ENCODE results near the gene CFAP61.

Gene CFAP61

DNA sequence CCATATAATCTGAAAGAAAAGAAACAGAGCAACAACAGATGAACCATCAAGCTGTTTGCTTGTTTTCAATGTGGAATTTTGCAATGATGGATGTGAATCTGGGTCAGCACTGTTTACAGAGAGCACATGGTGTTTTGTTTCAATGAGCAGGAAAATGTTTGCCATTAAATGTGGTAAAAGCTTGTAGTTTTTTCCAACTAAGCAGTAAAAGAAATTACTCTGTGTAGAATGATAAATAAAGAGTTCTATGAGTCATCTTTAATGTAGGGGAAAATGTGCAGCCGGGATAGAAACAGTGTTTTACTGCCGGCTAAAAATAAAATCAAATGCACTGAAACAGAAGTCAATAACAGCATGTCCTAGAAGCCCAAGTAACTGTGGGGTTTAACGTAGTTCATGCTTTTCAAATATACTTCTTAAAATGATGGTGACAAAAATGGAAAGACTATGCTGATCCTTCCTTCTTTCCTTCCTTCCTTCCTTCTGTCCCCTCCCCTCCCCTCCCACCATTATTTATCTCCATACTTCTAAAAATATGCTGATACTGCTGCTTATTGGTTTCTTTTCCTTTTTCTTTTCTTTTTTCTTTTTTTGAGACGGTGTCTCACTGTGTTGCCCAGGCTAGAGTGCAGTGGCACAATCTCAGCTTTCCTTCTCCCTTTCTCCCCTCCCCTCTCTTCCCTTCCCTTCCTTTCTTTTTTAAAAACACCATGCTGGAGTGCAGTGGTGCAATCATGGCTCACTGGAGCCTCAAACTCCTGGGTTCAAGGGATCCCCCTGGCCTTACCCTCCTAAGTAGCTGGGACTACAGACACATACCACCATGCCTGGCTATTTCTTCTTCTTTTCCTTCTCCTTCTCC is 41.5 kb upstream of the CFAP61 start:
- TF ChIP-seq, protein P1, sequence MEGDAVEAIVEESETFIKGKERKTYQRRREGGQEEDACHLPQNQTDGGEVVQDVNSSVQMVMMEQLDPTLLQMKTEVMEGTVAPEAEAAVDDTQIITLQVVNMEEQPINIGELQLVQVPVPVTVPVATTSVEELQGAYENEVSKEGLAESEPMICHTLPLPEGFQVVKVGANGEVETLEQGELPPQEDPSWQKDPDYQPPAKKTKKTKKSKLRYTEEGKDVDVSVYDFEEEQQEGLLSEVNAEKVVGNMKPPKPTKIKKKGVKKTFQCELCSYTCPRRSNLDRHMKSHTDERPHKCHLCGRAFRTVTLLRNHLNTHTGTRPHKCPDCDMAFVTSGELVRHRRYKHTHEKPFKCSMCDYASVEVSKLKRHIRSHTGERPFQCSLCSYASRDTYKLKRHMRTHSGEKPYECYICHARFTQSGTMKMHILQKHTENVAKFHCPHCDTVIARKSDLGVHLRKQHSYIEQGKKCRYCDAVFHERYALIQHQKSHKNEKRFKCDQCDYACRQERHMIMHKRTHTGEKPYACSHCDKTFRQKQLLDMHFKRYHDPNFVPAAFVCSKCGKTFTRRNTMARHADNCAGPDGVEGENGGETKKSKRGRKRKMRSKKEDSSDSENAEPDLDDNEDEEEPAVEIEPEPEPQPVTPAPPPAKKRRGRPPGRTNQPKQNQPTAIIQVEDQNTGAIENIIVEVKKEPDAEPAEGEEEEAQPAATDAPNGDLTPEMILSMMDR (IDR thresholded peaks at IDR 0.05; ENCODE audit: low read depth, low read length, missing control alignments) = no peak
- DNase-seq (ENCODE audit: extremely low read depth, low read depth) = peak; percentile 69
- no peak overlapping the region for H3K4me3 ChIP-seq (replicated peaks; ENCODE audit: low read depth, low read length)

- no peak for DNase-seq (ENCODE audit: extremely low read depth, low read depth)
- TF ChIP-seq, protein P1 (IDR thresholded peaks at IDR 0.05; ENCODE audit: low read depth, low read length, missing control alignments) = no peak
- H3K4me3 ChIP-seq (replicated peaks; ENCODE audit: low read depth, low read length) = no peak overlapping the region
Observed at GRCh38 chr20:20012541-20012940, 39.8 kb upstream of the CFAP61 start.

DNA sequence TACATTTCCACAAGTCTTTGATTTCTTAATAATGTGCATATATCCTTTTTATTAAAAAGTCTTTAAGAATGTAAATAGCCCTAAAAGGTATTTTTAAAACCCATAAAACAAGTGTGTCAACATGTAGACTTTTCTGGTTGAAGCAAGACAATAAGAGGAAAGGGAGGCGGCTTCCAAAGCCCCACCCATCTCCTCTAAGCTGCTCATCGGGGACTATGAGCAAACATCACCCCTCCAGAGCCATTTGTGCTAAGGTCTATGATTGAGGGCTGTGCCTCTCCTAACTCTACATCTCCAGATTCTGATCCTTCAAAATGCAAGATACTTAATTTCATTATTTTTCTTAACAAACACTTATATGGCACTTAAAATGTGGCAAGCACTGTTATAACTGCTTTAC is 37.7 kb upstream of the CFAP61 start:
- DNase-seq (ENCODE audit: extremely low read depth, low read depth) = no peak

DNA sequence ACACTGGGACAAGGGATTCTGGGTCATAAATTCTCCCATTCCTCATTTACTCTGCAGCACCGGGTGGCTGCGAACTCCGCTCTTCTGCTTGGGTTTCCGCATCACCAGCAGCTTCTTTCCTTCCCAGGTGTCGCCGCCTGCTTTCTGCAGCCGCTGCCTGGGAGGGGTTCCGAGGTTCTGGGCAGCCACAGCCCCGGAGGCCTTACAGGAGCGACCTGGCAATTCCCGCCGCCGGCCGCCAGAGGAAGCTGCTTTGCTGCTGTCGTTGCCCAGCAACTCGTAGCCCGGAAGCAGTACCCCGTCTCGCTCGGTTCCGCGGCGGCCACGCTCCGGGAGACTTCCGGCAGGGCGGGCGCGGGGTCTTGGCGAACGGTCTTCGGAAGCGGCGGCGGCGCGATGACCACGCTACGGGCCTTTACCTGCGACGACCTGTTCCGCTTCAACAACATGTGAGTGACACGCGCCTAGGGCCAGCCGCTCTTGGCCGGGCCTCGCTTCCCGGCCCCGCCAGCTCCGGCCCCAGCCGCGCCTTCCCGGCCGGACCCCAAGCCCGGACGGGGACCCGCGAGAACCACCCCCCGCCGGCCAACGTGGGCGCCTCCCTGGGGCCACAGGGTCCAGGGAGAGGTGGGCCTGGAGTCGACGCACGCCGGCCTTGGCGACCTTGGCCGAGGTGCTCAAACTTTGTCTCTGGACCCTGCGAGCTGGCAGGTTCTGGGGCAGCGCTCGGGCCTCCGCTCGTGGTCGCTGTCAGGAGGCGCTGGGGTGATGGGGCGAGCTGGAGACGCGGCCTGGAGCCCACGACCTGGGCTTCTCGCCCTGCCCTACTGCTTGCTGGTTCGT is 35.1 kb upstream of the CFAP61 start, which contains the start of gene NAA20:
NAA20 (plus strand) TSS at position 362 of the 843 bp plus-strand sequence; CDS start at position 397, 35 bp downstream.
- peak; percentile 72 for DNase-seq (ENCODE audit: extremely low read depth, low read depth)
- TF ChIP-seq, protein P1 (IDR thresholded peaks at IDR 0.05; ENCODE audit: low read depth, low read length, missing control alignments) = peak; percentile 51
- peak within 1 kb of the TSS; percentile 95 for H3K4me3 ChIP-seq (replicated peaks; ENCODE audit: low read depth, low read length)

More for the DNA sequence above, 37.7 kb upstream of the CFAP61 start:
- no peak overlapping the region for H3K4me3 ChIP-seq (replicated peaks; ENCODE audit: low read depth, low read length)
- TF ChIP-seq, protein P1 (IDR thresholded peaks at IDR 0.05; ENCODE audit: low read depth, low read length, missing control alignments) = no peak

- TF ChIP-seq, protein P1 (IDR thresholded peaks at IDR 0.05; ENCODE audit: low read depth, low read length, missing control alignments) = no peak
- peak overlapping the region; percentile 95 for H3K4me3 ChIP-seq (replicated peaks; ENCODE audit: low read depth, low read length)
- DNase-seq (ENCODE audit: extremely low read depth, low read depth) = no peak
Observed at GRCh38 chr20:20017844-20018185, 34.5 kb upstream of the CFAP61 start.

DNA sequence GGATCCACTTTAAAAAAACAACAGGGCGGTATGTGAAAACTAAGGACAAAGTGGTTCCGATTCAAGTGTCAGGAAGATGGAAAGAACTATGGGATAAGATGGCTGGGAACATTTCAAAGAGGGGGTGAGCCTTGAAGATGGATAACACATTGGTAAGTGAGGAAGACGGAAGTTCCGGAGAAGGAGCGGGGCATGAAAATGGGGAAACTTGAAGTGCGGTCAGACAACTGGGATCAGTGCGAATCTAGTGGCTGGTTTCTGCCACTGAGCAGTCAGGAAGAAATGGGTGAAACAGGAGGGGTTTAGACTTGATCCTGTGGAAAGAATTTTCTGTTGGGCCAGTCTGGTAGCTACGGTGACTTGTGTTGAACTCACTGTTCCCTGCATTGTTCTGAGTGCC is 34.0 kb upstream of the CFAP61 start:
- TF ChIP-seq, protein P1 (IDR thresholded peaks at IDR 0.05; ENCODE audit: low read depth, low read length, missing control alignments) = no peak
- peak overlapping the region; percentile 95 for H3K4me3 ChIP-seq (replicated peaks; ENCODE audit: low read depth, low read length)
- DNase-seq (ENCODE audit: extremely low read depth, low read depth) = no peak
